Upper lobe of left lung (tissue), 6 donors: ENCODE measurements around the gene NEDD4L. TPM values are rescaled to one million over a fixed set of nuclear protein-coding genes. Genes with fewer than 3 reads are reported as not detected.

ENCODE experiments used
- ATAC-seq, 2 donors: fragments of 200-7000 bp; cut with Tn5 transposase; one replicate each; pipeline ENCODE4 v1.9.1; 2022; ENCODE audit warnings: mild to moderate bottlenecking in 2 of 2, moderate library complexity in 2 of 2; ENCODE audit not compliant: low FRiP score in 2 of 2
- DNase-seq, 2 donors: peaks; one replicate each; pipeline ENCODE4 v3.0.0-alpha.2; 2019 to 2020
- H3K27ac ChIP-seq, 4 donors: fragments of 200-600 bp; sonication (generic); one replicate each; pipeline ENCODE4 v1.5.1; 2016 to 2019
- H3K27me3 ChIP-seq, 4 donors: fragments of 200-600 bp; sonication (generic); one replicate each; pipeline ENCODE4 v1.5.1; 2017 to 2019
- H3K36me3 ChIP-seq, 4 donors: fragments of 200-600 bp; sonication (generic); one replicate each; pipeline ENCODE4 v1.5.1; 2016 to 2019
- H3K4me1 ChIP-seq, 4 donors: fragments of 200-600 bp; sonication (generic); one replicate each; pipeline ENCODE4 v1.5.1; 2018 to 2019
- H3K4me3 ChIP-seq, 4 donors: fragments of 200-600 bp; sonication (generic); one replicate each; pipeline ENCODE4 v1.5.1; 2017 to 2019; ENCODE audit warnings: mild to moderate bottlenecking in 2 of 4, moderate library complexity in 1 of 4
- H3K9me3 ChIP-seq, 4 donors: fragments of 200-600 bp; sonication (generic); one replicate each; pipeline ENCODE4 v1.5.1; 2018 to 2019
- CTCF ChIP-seq, 6 experiments: fragments of 450-650 bp in 4 of 6; fragments of 200-600 bp in 2 of 6; sonication (generic) in 2 of 6; IDR thresholded peaks; one replicate each; pipeline ENCODE4 v1.5.1; 2016 to 2019; ENCODE audit warnings: antibody characterized with exemption in 6 of 6
- EP300 ChIP-seq, 4 donors: sonication (generic); formaldehyde crosslinking; IDR thresholded peaks; one replicate each; pipeline ENCODE4 v1.5.1; 2017; ENCODE audit warnings: antibody characterized with exemption in 4 of 4, control low read depth in 2 of 4
- POLR2A ChIP-seq, 4 donors: fragments of 450-650 bp; IDR thresholded peaks; one replicate each; pipeline ENCODE4 v1.5.1; 2016 to 2017; ENCODE audit warnings: antibody characterized with exemption in 4 of 4, mild to moderate bottlenecking in 2 of 4
- POLR2AphosphoS5 ChIP-seq, 2 donors: sonication (generic); formaldehyde crosslinking; IDR thresholded peaks; one replicate each; pipeline ENCODE4 v1.5.1; 2017; ENCODE audit warnings: antibody characterized with exemption in 2 of 2
- WGBS, 2 donors: methylation state at CpG; one replicate each; pipeline ENCODE4 v1.1.5; 2017 to 2018; 5-methylcytosine and 5-hydroxymethylcytosine counted together
- total RNA-seq, 6 donors: library from RNA; depleted of rRNA in 4 of 6; stranded (reverse); fragments of >200 nt in 4 of 6; gene quantifications; one replicate each; pipeline versions ENCODE4 v1.1.0 to v1.2.1, GENCODE V29; 2016 to 2021
- donor health status: DM: no; HTN: no; CAD: no; lungs with moderate emphysema.
- donor health status: DM: no; HTN: yes; CAD: no; lungs with severe emphysema.

The NEDD4L gene
- total RNA-seq, 6 donors from 2014 or later: 148 to 491 (median 300) TPM

DNA sequence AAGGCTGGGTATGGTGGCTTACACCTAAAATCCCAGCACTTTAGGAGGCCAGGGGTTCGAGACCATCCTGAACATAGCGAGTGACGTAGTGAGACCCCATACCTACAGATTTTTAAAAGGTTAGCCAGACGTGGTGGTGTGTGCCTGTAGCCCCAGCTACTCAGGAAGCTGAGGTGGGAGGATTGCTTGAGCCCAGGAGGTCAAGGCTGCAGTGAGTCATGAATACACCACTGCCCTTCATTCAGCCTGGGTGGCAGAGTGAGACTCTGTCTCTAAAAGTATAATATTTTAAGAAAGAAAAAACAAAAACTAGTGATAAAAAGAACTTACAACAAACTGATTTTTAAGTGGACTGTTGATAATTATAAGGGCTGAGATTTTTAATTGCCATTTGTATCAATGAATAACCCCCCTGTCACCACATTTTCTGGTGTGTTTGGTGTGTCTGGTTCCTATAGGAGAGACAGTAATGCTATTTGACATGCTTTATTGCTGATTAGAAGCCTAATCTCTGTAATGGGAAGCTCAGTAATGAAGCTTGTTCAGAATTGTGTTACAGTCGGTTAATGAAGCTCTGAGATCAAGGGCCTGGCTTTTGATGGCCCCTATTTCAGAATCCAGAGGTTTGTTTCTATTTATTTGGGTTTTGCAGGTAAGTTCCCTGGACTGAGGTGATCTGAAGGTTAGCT lies 147.0 kb downstream of the NEDD4L start:
- Histone ChIP-seq H3K9me3 (no peaks in the 10 kb centered on the region), H3K4me1 (peaks cover 0 to 24% (median 9%) of the 10 kb centered on the region in 4 donors), H3K36me3 (no peaks in the 10 kb centered on the region), H3K4me3 (no peak overlapping the region), H3K27me3 (no peaks in the 10 kb centered on the region), H3K27ac (no peak overlapping the region)
- DNase-seq (no peak), ATAC-seq (no peak)
- 86 to 90% methylated on average over 5 of the region's 5 CpGs for WGBS, 2 donors
- TF ChIP-seq CTCF (IDR thresholded peaks at IDR 0.05) (no peak), EP300 (IDR thresholded peaks at IDR 0.05) (no peak), POLR2A (IDR thresholded peaks at IDR 0.05) (no peak), POLR2AphosphoS5 (IDR thresholded peaks at IDR 0.05) (no peak)

GRCh38 chr18:58191626-58192025 lies 147.6 kb downstream of the NEDD4L start:
- Histone ChIP-seq H3K9me3 (no peaks in the 10 kb centered on the region), H3K4me1 (peaks cover 0 to 18% (median 9%) of the 10 kb centered on the region in 4 donors), H3K36me3 (no peaks in the 10 kb centered on the region), H3K27ac (no peak overlapping the region), H3K4me3 (no peak overlapping the region), H3K27me3 (no peaks in the 10 kb centered on the region)
- ATAC-seq (no peak), DNase-seq (no peak)
- whole genome bisulfite sequencing, 2 donors: 92% methylated on average over 2 of the region's 2 CpGs
- TF ChIP-seq EP300 (IDR thresholded peaks at IDR 0.05) (no peak), POLR2AphosphoS5 (IDR thresholded peaks at IDR 0.05) (no peak), POLR2A (IDR thresholded peaks at IDR 0.05) (no peak), CTCF (IDR thresholded peaks at IDR 0.05) (no peak)

DNA sequence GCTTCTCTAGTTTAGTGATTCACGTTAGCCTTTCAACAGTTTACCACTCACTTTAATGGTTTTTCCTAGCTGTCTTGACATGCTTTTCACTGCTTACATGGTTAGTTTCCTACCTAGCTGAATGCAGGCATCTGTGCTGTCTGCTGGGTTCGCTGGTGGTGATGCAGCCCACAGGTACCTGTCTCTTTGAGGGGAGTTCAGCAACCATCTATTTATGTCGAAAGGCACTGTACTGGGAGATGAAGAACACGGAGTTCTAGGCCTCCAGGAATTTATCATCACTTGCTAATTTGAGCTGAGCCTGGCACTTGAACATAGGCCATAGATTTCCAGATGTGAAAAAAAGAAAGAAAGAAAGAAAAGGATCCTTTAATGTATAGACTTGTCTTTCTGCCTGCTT lies 148.5 kb downstream of the NEDD4L start:
- TF ChIP-seq POLR2AphosphoS5 (IDR thresholded peaks at IDR 0.05) (no peak), CTCF (IDR thresholded peaks at IDR 0.05) (no peak), POLR2A (IDR thresholded peaks at IDR 0.05) (no peak), EP300 (IDR thresholded peaks at IDR 0.05) (no peak)

DNA sequence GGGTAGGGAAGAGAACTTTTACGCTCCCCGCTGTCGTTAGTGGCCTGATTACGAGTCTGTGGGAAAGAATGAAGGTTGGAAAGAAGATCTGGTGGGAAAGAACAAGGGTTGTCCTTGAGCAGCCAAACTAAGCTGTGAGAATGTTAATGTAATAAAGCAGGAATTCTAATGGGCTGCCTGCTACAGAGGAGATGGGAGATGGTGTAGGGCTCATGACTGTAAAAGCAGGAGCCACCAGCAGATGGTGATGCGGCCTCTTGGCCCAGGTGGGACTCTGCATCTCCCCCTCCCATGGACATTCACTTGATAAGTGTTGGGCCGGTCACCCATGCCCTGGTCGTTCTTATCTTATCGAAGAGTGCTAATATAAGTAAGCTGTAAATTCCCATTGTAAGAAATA lies 150.0 kb downstream of the NEDD4L start:
- Histone ChIP-seq H3K27ac (peak overlapping the region in 1 of 4 donors; percentile 29), H3K4me1 (peaks cover 0 to 19% (median 12%) of the 10 kb centered on the region in 4 donors), H3K27me3 (no peaks in the 10 kb centered on the region), H3K4me3 (no peak overlapping the region), H3K9me3 (no peaks in the 10 kb centered on the region), H3K36me3 (no peaks in the 10 kb centered on the region)
- WGBS, 2 donors: 76 to 85% methylated on average over 8 of the region's 8 CpGs
- ATAC-seq: no peak
- no peak for DNase-seq
- TF ChIP-seq POLR2A (IDR thresholded peaks at IDR 0.05) (no peak), CTCF (IDR thresholded peaks at IDR 0.05) (no peak), EP300 (IDR thresholded peaks at IDR 0.05) (no peak), POLR2AphosphoS5 (IDR thresholded peaks at IDR 0.05) (no peak)

More for the DNA sequence above, 148.5 kb downstream of the NEDD4L start:
- H3K36me3 ChIP-seq: no peaks in the 10 kb centered on the region
- no peak overlapping the region for H3K4me3 ChIP-seq
- no peaks in the 10 kb centered on the region for H3K27me3 ChIP-seq
- WGBS, 2 donors: 86 to 90% methylated on average over 4 of the region's 4 CpGs
- H3K9me3 ChIP-seq: no peaks in the 10 kb centered on the region
- no peak for DNase-seq
- no peak for ATAC-seq
- no peak overlapping the region for H3K27ac ChIP-seq
- peaks cover 0 to 18% (median 11%) of the 10 kb centered on the region in 4 donors for H3K4me1 ChIP-seq
